ENCODE measurements around the gene CNTFR.

DNA sequence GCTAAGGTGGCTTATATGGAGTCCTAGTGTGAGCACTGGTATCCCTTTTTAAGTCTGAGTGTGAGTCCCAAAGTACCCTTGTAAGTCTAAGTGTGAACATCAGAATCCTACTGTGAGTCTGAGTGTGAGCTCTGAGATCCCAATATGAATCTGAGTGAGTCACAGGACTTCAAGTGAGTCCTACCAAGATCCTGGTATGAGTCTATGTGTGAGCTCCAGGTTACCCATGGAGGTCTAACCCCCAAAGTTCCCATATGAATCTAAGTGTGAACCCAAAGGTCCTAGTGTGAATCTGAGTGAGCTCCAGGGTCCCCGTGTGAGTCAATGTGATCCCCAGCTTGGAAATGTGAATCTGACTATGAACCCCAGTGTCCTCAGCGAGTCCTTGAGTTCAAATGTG lies 2.3 kb downstream of the CNTFR start:
- TF ChIP-seq, protein P1, sequence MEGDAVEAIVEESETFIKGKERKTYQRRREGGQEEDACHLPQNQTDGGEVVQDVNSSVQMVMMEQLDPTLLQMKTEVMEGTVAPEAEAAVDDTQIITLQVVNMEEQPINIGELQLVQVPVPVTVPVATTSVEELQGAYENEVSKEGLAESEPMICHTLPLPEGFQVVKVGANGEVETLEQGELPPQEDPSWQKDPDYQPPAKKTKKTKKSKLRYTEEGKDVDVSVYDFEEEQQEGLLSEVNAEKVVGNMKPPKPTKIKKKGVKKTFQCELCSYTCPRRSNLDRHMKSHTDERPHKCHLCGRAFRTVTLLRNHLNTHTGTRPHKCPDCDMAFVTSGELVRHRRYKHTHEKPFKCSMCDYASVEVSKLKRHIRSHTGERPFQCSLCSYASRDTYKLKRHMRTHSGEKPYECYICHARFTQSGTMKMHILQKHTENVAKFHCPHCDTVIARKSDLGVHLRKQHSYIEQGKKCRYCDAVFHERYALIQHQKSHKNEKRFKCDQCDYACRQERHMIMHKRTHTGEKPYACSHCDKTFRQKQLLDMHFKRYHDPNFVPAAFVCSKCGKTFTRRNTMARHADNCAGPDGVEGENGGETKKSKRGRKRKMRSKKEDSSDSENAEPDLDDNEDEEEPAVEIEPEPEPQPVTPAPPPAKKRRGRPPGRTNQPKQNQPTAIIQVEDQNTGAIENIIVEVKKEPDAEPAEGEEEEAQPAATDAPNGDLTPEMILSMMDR (IDR thresholded peaks at IDR 0.05): no peak
- no peak for TF ChIP-seq EZH2 (IDR thresholded peaks at IDR 0.05; ENCODE audit: borderline replicate concordance, insufficient read depth, low read depth, low read length, poor library complexity, severe bottlenecking)

Data from B cell (primary cell).